ENCODE data around the gene BANK1.

Gene BANK1

DNA sequence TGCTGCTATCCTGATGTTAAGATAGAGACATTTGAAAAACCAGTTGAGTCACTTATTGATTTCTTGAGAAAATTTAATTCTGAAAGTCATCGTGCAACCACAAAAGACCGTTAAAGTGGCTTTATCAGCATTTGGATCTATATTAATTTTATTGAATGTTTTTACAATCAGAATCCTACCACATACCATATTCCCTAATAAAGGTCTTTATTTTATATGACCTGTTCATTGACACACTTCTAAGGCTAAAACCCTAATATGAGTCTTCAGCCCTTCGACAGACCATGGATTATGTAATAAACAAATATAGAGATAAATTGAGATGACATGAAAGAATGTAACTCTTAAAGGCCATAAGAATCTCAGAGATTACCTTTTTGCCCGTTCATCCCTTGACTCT lies 68.1 kb downstream of the BANK1 start:
- no peak overlapping the region for H3K27ac ChIP-seq
- ChIA-PET POLR2A (ENCODE audit: low non-redundant PET) (no interaction called here), CTCF (no interaction called here)
- no peak for TF ChIP-seq CTCF (conservative IDR thresholded peaks at IDR 0.05; ENCODE audit: low read depth)
- no peak for DNase-seq (ENCODE audit: low spot score)

GRCh38 chr4:101862595-101862994 lies 72.1 kb downstream of the BANK1 start:
- TF ChIP-seq CTCF (conservative IDR thresholded peaks at IDR 0.05; ENCODE audit: low read depth) = no peak
- POLR2A ChIA-PET (ENCODE audit: low non-redundant PET) = no interaction called here
- no peak overlapping the region for H3K27ac ChIP-seq
- CTCF ChIA-PET = no interaction called here
- DNase-seq (ENCODE audit: low spot score) = no peak

GRCh38 chr4:101864660-101865059 lies 74.1 kb downstream of the BANK1 start:
- no peak for TF ChIP-seq CTCF (conservative IDR thresholded peaks at IDR 0.05; ENCODE audit: low read depth)
- H3K27ac ChIP-seq = no peak overlapping the region
- no peak for DNase-seq (ENCODE audit: low spot score)
- ChIA-PET POLR2A (ENCODE audit: low non-redundant PET) (no interaction called here), CTCF (no interaction called here)

DNA sequence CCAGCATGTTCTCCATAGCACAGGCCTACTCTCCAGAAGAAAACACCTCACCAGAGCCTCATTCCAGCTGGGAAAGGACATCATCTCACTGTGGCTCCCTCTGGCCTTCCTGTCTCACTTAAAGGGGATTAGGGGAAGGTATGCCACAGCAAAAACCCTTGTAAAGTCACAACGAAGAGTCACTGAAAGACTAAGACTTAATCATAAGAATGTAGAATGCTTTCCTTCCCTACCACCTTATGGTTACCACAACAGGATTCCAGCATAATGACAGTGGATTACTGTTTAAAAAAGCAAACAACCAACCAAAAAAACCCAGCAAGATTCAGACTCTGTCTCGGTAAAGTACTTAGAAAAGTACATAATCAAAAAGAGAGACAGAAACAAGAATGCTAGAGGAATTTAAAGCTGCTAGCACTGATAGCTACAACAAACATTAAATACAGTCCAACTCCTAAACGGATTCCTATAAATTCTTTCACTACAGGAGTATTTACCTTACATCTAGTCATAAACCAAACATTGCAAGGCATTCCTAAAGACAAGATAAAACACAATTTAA lies 75.1 kb downstream of the BANK1 start:
- ChIA-PET CTCF (no interaction called here), POLR2A (ENCODE audit: low non-redundant PET) (no interaction called here)
- DNase-seq (ENCODE audit: low spot score) = peak; percentile 8
- H3K27ac ChIP-seq = no peak overlapping the region
- TF ChIP-seq CTCF (conservative IDR thresholded peaks at IDR 0.05; ENCODE audit: low read depth) = no peak

DNA sequence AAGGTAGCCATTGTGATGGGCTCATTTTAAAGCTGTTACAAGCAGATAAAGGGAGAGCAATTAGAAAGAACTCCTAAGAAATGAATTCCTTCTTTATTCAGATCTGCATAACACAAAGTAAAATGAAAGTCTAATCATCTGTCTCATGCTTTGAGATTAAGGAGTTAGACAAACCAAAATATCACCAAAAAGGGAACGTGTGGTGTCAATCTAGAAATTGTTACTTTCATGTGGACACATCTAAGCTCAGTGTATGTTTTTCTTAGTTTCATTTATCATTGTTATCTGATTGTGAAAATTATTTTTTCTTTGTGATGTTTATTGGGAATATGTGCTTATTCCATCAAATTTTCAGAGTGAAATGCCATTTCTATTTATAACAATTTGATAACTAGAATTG lies 80.3 kb downstream of the BANK1 start:
- DNase-seq (ENCODE audit: low spot score) = no peak
- no peak for TF ChIP-seq CTCF (conservative IDR thresholded peaks at IDR 0.05; ENCODE audit: low read depth)
- no peak overlapping the region for H3K27ac ChIP-seq
- ChIA-PET POLR2A (ENCODE audit: low non-redundant PET) (no interaction called here), CTCF (no interaction called here)

DNA sequence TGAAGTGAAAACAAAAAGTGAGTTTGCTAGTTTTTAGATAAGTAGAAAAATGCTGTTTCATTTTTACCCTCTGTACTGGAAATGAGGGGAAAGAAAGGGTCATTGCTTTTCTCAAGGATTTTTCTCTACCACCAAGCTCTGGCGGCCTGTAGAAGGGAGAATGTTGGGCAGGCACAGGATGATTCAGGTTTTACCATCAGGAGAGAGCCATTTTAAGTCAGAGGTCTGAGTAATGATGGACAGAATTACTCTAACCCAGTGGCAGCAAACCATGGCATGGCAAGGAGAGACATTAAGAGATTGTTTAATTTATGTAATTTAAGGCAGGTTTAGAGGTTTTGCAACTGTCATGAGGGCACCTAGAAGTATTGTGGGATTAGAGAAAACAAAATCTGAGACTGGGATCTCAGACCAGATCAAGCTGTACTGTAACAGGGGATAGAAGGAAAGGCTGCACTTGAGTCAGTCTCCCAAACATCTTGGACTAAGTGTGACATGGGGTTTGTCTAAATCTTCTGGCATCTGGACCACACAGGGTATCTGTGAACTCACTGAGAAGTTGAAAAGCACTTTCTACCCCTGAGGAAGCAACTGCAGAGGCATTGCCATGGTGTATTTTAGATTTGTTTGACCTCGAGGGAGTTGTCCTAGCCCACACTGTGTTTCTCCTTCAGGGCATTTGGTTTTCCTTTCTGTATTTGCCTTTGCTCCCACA lies 81.6 kb downstream of the BANK1 start:
- H3K27ac ChIP-seq = no peak overlapping the region
- ChIA-PET CTCF (interaction anchor here (0.5 kb wide), 1 partner anchor 1744 kb away, joined by 4 read pairs; no protein-coding TSS in a partner anchor), POLR2A (ENCODE audit: low non-redundant PET) (no interaction called here)
- no peak for DNase-seq (ENCODE audit: low spot score)
- TF ChIP-seq CTCF (conservative IDR thresholded peaks at IDR 0.05; ENCODE audit: low read depth) = no peak
